ENCODE data around the gene GNAZ. TPM values are rescaled to one million over a fixed set of nuclear protein-coding genes. Genes with fewer than 3 reads are reported as not detected.

GNAZ gene
- total and polyA plus RNA-seq, 12 donors: 3.0 to 70.8 (median 9.4) TPM

DNA sequence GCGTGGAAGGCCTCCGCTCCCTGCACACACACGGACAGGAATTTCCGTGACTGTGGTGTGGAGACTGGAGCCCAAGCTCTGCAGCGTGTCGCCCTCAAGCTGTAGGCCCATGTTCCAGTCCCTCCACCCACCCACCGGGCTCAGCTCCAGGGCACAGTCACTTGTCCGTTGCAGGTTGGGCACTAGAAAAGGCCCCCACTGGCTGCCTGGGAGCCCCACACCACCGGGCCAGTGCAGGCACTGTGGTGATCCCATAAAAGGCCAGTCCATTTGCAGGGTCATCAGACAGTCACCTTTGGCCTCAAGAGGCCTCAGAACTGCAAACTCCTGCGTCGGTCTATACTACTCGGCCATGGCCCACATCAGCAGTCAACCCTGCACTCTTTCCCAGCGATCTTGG, 91.3 kb downstream of the GNAZ start:
- no peaks in the 10 kb centered on the region for H3K4me1 ChIP-seq (replicated peaks in 1 of 2)
- no peak overlapping the region for H3K27ac ChIP-seq
- H3K9me3 ChIP-seq (replicated peaks in 1 of 3): no peaks in the 10 kb centered on the region
- H3K27me3 ChIP-seq: no peaks in the 10 kb centered on the region
- 86 to 93% (median 90%) methylated on average over 4 to 13 of the region's 13 CpGs for WGBS, 4 donors
- no peak for TF ChIP-seq POLR2A (IDR thresholded peaks at IDR 0.05)
- TF ChIP-seq, protein P1, sequence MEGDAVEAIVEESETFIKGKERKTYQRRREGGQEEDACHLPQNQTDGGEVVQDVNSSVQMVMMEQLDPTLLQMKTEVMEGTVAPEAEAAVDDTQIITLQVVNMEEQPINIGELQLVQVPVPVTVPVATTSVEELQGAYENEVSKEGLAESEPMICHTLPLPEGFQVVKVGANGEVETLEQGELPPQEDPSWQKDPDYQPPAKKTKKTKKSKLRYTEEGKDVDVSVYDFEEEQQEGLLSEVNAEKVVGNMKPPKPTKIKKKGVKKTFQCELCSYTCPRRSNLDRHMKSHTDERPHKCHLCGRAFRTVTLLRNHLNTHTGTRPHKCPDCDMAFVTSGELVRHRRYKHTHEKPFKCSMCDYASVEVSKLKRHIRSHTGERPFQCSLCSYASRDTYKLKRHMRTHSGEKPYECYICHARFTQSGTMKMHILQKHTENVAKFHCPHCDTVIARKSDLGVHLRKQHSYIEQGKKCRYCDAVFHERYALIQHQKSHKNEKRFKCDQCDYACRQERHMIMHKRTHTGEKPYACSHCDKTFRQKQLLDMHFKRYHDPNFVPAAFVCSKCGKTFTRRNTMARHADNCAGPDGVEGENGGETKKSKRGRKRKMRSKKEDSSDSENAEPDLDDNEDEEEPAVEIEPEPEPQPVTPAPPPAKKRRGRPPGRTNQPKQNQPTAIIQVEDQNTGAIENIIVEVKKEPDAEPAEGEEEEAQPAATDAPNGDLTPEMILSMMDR (IDR thresholded peaks at IDR 0.05): no peak
- intact Hi-C loops (cut with DNase I): no loop called here
- no peak for DNase-seq
- H3K4me3 ChIP-seq: no peak overlapping the region
- H3K36me3 ChIP-seq (replicated peaks in 1 of 2): no peaks in the 10 kb centered on the region

- intact Hi-C loops (cut with DNase I): no loop called here
- WGBS, 4 donors: 61 to 90% (median 82%) methylated on average over 3 to 8 of the region's 8 CpGs
- Histone ChIP-seq H3K27me3 (no peaks in the 10 kb centered on the region), H3K4me3 (no peak overlapping the region), H3K36me3 (replicated peaks in 1 of 2) (no peaks in the 10 kb centered on the region), H3K9me3 (replicated peaks in 1 of 3) (no peaks in the 10 kb centered on the region), H3K4me1 (replicated peaks in 1 of 2) (no peaks in the 10 kb centered on the region), H3K27ac (no peak overlapping the region)
- TF ChIP-seq, protein P1 (IDR thresholded peaks at IDR 0.05): no peak
- TF ChIP-seq POLR2A (IDR thresholded peaks at IDR 0.05): no peak
- peak in 4 of 7 donors; percentile 35 to 69 (median 45) for DNase-seq
Measured at GRCh38 chr22:23163665-23164064, 93.3 kb downstream of the GNAZ start.

GRCh38 chr22:23164091-23164490, 93.8 kb downstream of the GNAZ start:
- DNase-seq: no peak
- Histone ChIP-seq H3K27ac (no peak overlapping the region), H3K36me3 (replicated peaks in 1 of 2) (no peaks in the 10 kb centered on the region), H3K27me3 (no peaks in the 10 kb centered on the region), H3K9me3 (replicated peaks in 1 of 3) (no peaks in the 10 kb centered on the region), H3K4me3 (no peak overlapping the region), H3K4me1 (replicated peaks in 1 of 2) (no peaks in the 10 kb centered on the region)
- TF ChIP-seq, protein P1 (IDR thresholded peaks at IDR 0.05): no peak
- no peak for TF ChIP-seq POLR2A (IDR thresholded peaks at IDR 0.05)
- WGBS, 4 donors: 79 to 90% (median 82%) methylated on average over 10 to 11 of the region's 11 CpGs
- intact Hi-C loops (cut with DNase I): no loop called here

GRCh38 chr22:23166042-23166831, 95.9 kb downstream of the GNAZ start:
- Histone ChIP-seq H3K27ac (no peak overlapping the region), H3K4me3 (no peak overlapping the region), H3K4me1 (replicated peaks in 1 of 2) (no peaks in the 10 kb centered on the region), H3K9me3 (replicated peaks in 1 of 3) (no peaks in the 10 kb centered on the region), H3K36me3 (replicated peaks in 1 of 2) (no peaks in the 10 kb centered on the region), H3K27me3 (no peaks in the 10 kb centered on the region)
- WGBS, 4 donors: 64 to 82% (median 77%) methylated on average over 5 to 6 of the region's 6 CpGs
- TF ChIP-seq, protein P1 (IDR thresholded peaks at IDR 0.05): no peak
- no peak for TF ChIP-seq POLR2A (IDR thresholded peaks at IDR 0.05)
- DNase-seq: no peak
- intact Hi-C loops (cut with DNase I): no loop called here
